ENCODE measurements around the gene AP1S2. TPM values are rescaled to one million over a fixed set of nuclear protein-coding genes. Genes with fewer than 3 reads are reported as not detected.

The AP1S2 gene
- total and polyA plus RNA-seq, 2 experiments from 2014 or later = 22.6 to 27.9 TPM

GRCh38 chrX:15804563-15804962 lies 50.0 kb downstream of the AP1S2 start:
- Histone ChIP-seq H3K4me2 (ENCODE audit: unreplicated experiment) (no peak overlapping the region), H3K36me3 (ENCODE audit: low read depth) (no peaks in the 10 kb centered on the region), H3K79me2 (ENCODE audit: insufficient read depth) (no peaks in the 10 kb centered on the region), H3K9ac (no peak overlapping the region), H3K4me3 (no peak overlapping the region), H2AFZ (no peak overlapping the region), H3K9me2 (ENCODE audit: insufficient read depth) (no peaks in the 10 kb centered on the region), H3K27ac (no peak overlapping the region), H3F3A (ENCODE audit: insufficient read depth) (no peaks in the 10 kb centered on the region), H4K20me1 (ENCODE audit: insufficient read depth) (no peaks in the 10 kb centered on the region), H3K27me3 (replicated peaks; ENCODE audit: insufficient read depth) (no peaks in the 10 kb centered on the region), H3K9me3 (ENCODE audit: low read depth) (no peaks in the 10 kb centered on the region), H3K4me1 (ENCODE audit: insufficient read depth) (no peaks in the 10 kb centered on the region)
- in situ Hi-C loops (cut with MboI) = no loop called here
- TF ChIP-seq EZH2phosphoT487 (IDR thresholded peaks at IDR 0.05; ENCODE audit: insufficient read depth, low read depth) (no peak), EZH2 (IDR thresholded peaks at IDR 0.05; ENCODE audit: insufficient read depth, poor library complexity, severe bottlenecking) (no peak)
- DNase-seq = no peak

GRCh38 chrX:15797707-15798106 lies 56.9 kb downstream of the AP1S2 start:
- H3K4me2 ChIP-seq (ENCODE audit: unreplicated experiment) = no peak overlapping the region
- H4K20me1 ChIP-seq (ENCODE audit: insufficient read depth) = no peaks in the 10 kb centered on the region
- H3K9me3 ChIP-seq (ENCODE audit: low read depth) = no peaks in the 10 kb centered on the region
- H2AFZ ChIP-seq = no peak overlapping the region
- no peaks in the 10 kb centered on the region for H3K4me1 ChIP-seq (ENCODE audit: insufficient read depth)
- no peaks in the 10 kb centered on the region for H3F3A ChIP-seq (ENCODE audit: insufficient read depth)
- DNase-seq = no peak
- no peak overlapping the region for H3K9ac ChIP-seq
- peaks cover 15% of the 10 kb centered on the region for H3K79me2 ChIP-seq (ENCODE audit: insufficient read depth)
- in situ Hi-C loops (cut with MboI) = no loop called here
- H3K36me3 ChIP-seq (ENCODE audit: low read depth) = no peaks in the 10 kb centered on the region
- H3K9me2 ChIP-seq (ENCODE audit: insufficient read depth) = no peaks in the 10 kb centered on the region
- H3K27ac ChIP-seq = no peak overlapping the region
- 97 to 98% methylated on average over 4 of the region's 4 CpGs for WGBS, 2 experiments (ENCODE audit: low coverage in 1 of 2, low lambda C conversion rate in 2 of 2, missing lambda C conversion rate in 2 of 2)
- no peak overlapping the region for H3K4me3 ChIP-seq
- no peak for TF ChIP-seq EZH2 (IDR thresholded peaks at IDR 0.05; ENCODE audit: insufficient read depth, poor library complexity, severe bottlenecking)
- TF ChIP-seq EZH2phosphoT487 (IDR thresholded peaks at IDR 0.05; ENCODE audit: insufficient read depth, low read depth) = no peak
- no peaks in the 10 kb centered on the region for H3K27me3 ChIP-seq (replicated peaks; ENCODE audit: insufficient read depth)

- 0 to 2% methylated on average over 15 of the region's 15 CpGs for WGBS, 2 experiments (ENCODE audit: low coverage in 1 of 2, low lambda C conversion rate in 2 of 2, missing lambda C conversion rate in 2 of 2)
- Histone ChIP-seq H3K9me3 (ENCODE audit: low read depth) (no peaks in the 10 kb centered on the region), H3K9me2 (ENCODE audit: insufficient read depth) (no peaks in the 10 kb centered on the region), H4K20me1 (ENCODE audit: insufficient read depth) (no peaks in the 10 kb centered on the region), H3K36me3 (ENCODE audit: low read depth) (no peaks in the 10 kb centered on the region), H3K27ac (peak overlapping the region; percentile 77), H3K79me2 (ENCODE audit: insufficient read depth) (peaks cover 12% of the 10 kb centered on the region), H3K27me3 (replicated peaks; ENCODE audit: insufficient read depth) (no peaks in the 10 kb centered on the region), H3F3A (ENCODE audit: insufficient read depth) (no peaks in the 10 kb centered on the region), H2AFZ (peak overlapping the region; percentile 96), H3K9ac (peak overlapping the region; percentile 84), H3K4me2 (ENCODE audit: unreplicated experiment) (peak overlapping the region; percentile 91), H3K4me3 (peak overlapping the region; percentile 88), H3K4me1 (ENCODE audit: insufficient read depth) (no peaks in the 10 kb centered on the region)
- TF ChIP-seq EZH2phosphoT487 (IDR thresholded peaks at IDR 0.05; ENCODE audit: insufficient read depth, low read depth) (no peak), EZH2 (IDR thresholded peaks at IDR 0.05; ENCODE audit: insufficient read depth, poor library complexity, severe bottlenecking) (no peak)
- peak; percentile 27 for DNase-seq
- in situ Hi-C loops (cut with MboI) = no loop called here
Observed at GRCh38 chrX:15790769-15791290, 63.8 kb downstream of the AP1S2 start.

- in situ Hi-C loops (cut with MboI) = no loop called here
- Histone ChIP-seq H3K4me2 (ENCODE audit: unreplicated experiment) (peak within 1 kb of the TSS; percentile 91), H3K36me3 (ENCODE audit: low read depth) (no peaks in the 10 kb centered on the region), H3F3A (ENCODE audit: insufficient read depth) (no peaks in the 10 kb centered on the region), H4K20me1 (ENCODE audit: insufficient read depth) (no peaks in the 10 kb centered on the region), H3K27ac (peak within 1 kb of the TSS; percentile 77), H3K9me2 (ENCODE audit: insufficient read depth) (no peaks in the 10 kb centered on the region), H2AFZ (peak within 1 kb of the TSS; percentile 96), H3K27me3 (replicated peaks; ENCODE audit: insufficient read depth) (no peaks in the 10 kb centered on the region), H3K9ac (peak within 1 kb of the TSS; percentile 84), H3K9me3 (ENCODE audit: low read depth) (no peaks in the 10 kb centered on the region), H3K4me3 (peak within 1 kb of the TSS; percentile 88), H3K4me1 (ENCODE audit: insufficient read depth) (no peaks in the 10 kb centered on the region), H3K79me2 (ENCODE audit: insufficient read depth) (peaks cover 12% of the 10 kb centered on the region)
- peak; percentile 86 for DNase-seq
- 1 to 3% methylated on average over 36 to 46 of the region's 55 CpGs for WGBS, 2 experiments (ENCODE audit: low coverage in 1 of 2, low lambda C conversion rate in 2 of 2, missing lambda C conversion rate in 2 of 2)
- TF ChIP-seq EZH2 (IDR thresholded peaks at IDR 0.05; ENCODE audit: insufficient read depth, poor library complexity, severe bottlenecking) = no peak
- no peak for TF ChIP-seq EZH2phosphoT487 (IDR thresholded peaks at IDR 0.05; ENCODE audit: insufficient read depth, low read depth)
Observed at GRCh38 chrX:15789979-15790768, 64.4 kb downstream of the AP1S2 start, which contains the start of gene ZRSR2. ZRSR2 (plus strand) TSS chrX:15790484; CDS start chrX:15790496, 12 bp downstream.
